Fibroblast of lung (primary cell): Measurements from ENCODE around the gene PFDN6.

Source experiments
- CTCF ChIP-seq, 2 donors: IDR thresholded peaks in 1 of 2; conservative IDR thresholded peaks in 1 of 2; 1 replicate in 1 of 2; 2 replicates in 1 of 2; pipeline ENCODE4 v1.5.1; 2011 to 2012; ENCODE audit warnings: low read length in 2 of 2, control low read depth in 1 of 2, inconsistent platforms in 1 of 2, low read depth in 1 of 2, mild to moderate bottlenecking in 1 of 2
- EZH2 ChIP-seq: IDR thresholded peaks from 2 replicates; pipeline ENCODE4 v1.5.1; 2012; ENCODE audit warnings: low read length, control low read depth, mild to moderate bottlenecking; ENCODE audit errors: missing control alignments

- TF ChIP-seq CTCF (conservative IDR thresholded peaks at IDR 0.05 in 1 of 2, IDR thresholded peaks at IDR 0.05 in 1 of 2; ENCODE audit: low read depth in 1 of 2, low read length in 2 of 2) (no peak), EZH2 (no peak)
Measured at GRCh38 chr6:33248932-33249731, 40.3 kb upstream of the PFDN6 start.
